ENCODE measurements around the gene FXN. TPM values are rescaled to one million over a fixed set of nuclear protein-coding genes. Genes with fewer than 3 reads are reported as not detected.

Gene FXN
- total RNA-seq, 1 donor from 2014 or later, result 11.4 TPM

GRCh38 chr9:69073103-69073502, 37.6 kb downstream of the FXN start:
- no peak for DNase-seq (ENCODE audit: low read depth)
- H3K4me3 ChIP-seq (ENCODE audit: low read depth, low read length), result no peak overlapping the region
- H3K27me3 ChIP-seq (ENCODE audit: control insufficient read depth, insufficient read depth, low read length), result no peaks in the 10 kb centered on the region
- TF ChIP-seq, protein P1, sequence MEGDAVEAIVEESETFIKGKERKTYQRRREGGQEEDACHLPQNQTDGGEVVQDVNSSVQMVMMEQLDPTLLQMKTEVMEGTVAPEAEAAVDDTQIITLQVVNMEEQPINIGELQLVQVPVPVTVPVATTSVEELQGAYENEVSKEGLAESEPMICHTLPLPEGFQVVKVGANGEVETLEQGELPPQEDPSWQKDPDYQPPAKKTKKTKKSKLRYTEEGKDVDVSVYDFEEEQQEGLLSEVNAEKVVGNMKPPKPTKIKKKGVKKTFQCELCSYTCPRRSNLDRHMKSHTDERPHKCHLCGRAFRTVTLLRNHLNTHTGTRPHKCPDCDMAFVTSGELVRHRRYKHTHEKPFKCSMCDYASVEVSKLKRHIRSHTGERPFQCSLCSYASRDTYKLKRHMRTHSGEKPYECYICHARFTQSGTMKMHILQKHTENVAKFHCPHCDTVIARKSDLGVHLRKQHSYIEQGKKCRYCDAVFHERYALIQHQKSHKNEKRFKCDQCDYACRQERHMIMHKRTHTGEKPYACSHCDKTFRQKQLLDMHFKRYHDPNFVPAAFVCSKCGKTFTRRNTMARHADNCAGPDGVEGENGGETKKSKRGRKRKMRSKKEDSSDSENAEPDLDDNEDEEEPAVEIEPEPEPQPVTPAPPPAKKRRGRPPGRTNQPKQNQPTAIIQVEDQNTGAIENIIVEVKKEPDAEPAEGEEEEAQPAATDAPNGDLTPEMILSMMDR (IDR thresholded peaks at IDR 0.05; ENCODE audit: insufficient read depth, low read length, poor library complexity, severe bottlenecking), result no peak
- H3K36me3 ChIP-seq (ENCODE audit: control insufficient read depth, insufficient read depth, low read length), result no peaks in the 10 kb centered on the region

DNA sequence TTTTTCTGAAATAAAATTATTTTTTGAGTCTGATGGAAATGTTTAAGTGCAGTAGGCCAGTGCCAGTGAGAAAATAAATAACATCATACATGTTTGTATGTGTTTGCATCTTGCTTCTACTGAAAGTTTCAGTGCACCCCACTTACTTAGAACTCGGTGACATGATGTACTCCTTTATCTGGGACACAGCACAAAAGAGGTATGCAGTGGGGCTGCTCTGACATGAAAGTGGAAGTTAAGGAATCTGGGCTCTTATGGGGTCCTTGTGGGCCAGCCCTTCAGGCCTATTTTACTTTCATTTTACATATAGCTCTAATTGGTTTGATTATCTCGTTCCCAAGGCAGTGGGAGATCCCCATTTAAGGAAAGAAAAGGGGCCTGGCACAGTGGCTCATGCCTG, 39.2 kb downstream of the FXN start:
- H3K36me3 ChIP-seq (ENCODE audit: control insufficient read depth, insufficient read depth, low read length), result no peaks in the 10 kb centered on the region
- H3K27me3 ChIP-seq (ENCODE audit: control insufficient read depth, insufficient read depth, low read length), result no peaks in the 10 kb centered on the region
- TF ChIP-seq, protein P1 (IDR thresholded peaks at IDR 0.05; ENCODE audit: insufficient read depth, low read length, poor library complexity, severe bottlenecking), result no peak
- DNase-seq (ENCODE audit: low read depth), result no peak
- H3K4me3 ChIP-seq (ENCODE audit: low read depth, low read length), result no peak overlapping the region

DNA sequence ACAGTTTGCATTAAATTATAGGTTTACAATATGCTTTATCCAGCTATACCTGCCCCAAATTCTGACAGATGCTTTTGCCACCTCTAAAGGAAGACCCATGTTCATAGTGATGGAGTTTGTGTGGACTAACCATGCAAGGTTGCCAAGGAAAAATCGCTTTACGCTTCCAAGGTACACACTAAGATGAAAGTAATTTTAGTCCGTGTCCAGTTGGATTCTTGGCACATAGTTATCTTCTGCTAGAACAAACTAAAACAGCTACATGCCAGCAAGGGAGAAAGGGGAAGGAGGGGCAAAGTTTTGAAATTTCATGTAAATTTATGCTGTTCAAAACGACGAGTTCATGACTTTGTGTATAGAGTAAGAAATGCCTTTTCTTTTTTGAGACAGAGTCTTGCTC, 41.0 kb downstream of the FXN start:
- Histone ChIP-seq H3K4me3 (ENCODE audit: low read depth, low read length) (no peak overlapping the region), H3K36me3 (ENCODE audit: control insufficient read depth, insufficient read depth, low read length) (no peaks in the 10 kb centered on the region), H3K27me3 (ENCODE audit: control insufficient read depth, insufficient read depth, low read length) (no peaks in the 10 kb centered on the region)
- no peak for DNase-seq (ENCODE audit: low read depth)
- TF ChIP-seq, protein P1 (IDR thresholded peaks at IDR 0.05; ENCODE audit: insufficient read depth, low read length, poor library complexity, severe bottlenecking), result no peak

GRCh38 chr9:69078069-69078468, 42.5 kb downstream of the FXN start:
- no peaks in the 10 kb centered on the region for H3K36me3 ChIP-seq (ENCODE audit: control insufficient read depth, insufficient read depth, low read length)
- TF ChIP-seq, protein P1 (IDR thresholded peaks at IDR 0.05; ENCODE audit: insufficient read depth, low read length, poor library complexity, severe bottlenecking), result no peak
- no peaks in the 10 kb centered on the region for H3K27me3 ChIP-seq (ENCODE audit: control insufficient read depth, insufficient read depth, low read length)
- DNase-seq (ENCODE audit: low read depth), result no peak
- no peak overlapping the region for H3K4me3 ChIP-seq (ENCODE audit: low read depth, low read length)

DNA sequence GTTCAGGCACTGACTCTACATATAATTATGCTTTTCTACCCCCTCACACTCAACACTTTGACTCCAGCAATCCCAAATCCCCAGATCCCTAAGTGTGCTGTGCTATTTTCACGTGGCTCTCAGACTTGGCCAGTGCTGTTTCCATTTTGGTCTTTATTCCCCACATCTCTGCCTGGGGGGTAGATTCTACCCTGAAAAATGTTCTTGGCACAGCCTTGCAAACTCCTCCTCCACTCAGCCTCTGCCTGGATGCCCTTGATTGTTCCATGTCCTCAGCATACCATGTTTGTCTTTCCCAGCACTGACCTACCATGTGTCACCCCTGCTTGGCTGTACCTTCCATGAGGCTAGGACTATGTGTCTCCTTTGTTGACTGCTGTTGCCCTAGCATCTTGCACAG, 43.0 kb downstream of the FXN start:
- TF ChIP-seq, protein P1 (IDR thresholded peaks at IDR 0.05; ENCODE audit: insufficient read depth, low read length, poor library complexity, severe bottlenecking), result no peak
- no peak overlapping the region for H3K4me3 ChIP-seq (ENCODE audit: low read depth, low read length)
- no peaks in the 10 kb centered on the region for H3K27me3 ChIP-seq (ENCODE audit: control insufficient read depth, insufficient read depth, low read length)
- no peaks in the 10 kb centered on the region for H3K36me3 ChIP-seq (ENCODE audit: control insufficient read depth, insufficient read depth, low read length)
- no peak for DNase-seq (ENCODE audit: low read depth)

DNA sequence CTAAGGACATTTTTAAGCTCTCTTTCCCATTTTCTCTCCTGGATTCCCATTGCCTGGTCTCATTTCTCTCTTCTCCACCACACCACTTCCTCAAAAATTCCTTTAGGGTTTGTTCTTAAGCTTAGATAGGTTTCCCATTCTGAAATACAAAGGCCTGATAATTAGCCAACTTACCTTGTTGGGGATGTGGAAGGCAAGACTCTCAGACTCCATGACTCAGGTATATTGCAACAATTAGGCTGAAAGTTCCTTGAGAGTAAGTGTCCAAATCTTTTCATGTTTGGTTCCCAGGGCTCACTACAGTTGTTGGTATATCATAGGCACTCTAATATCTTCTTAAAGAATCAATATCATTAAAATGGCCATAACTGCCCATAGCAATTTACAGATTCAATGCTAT, 43.6 kb downstream of the FXN start:
- DNase-seq (ENCODE audit: low read depth), result no peak
- no peak overlapping the region for H3K4me3 ChIP-seq (ENCODE audit: low read depth, low read length)
- no peaks in the 10 kb centered on the region for H3K27me3 ChIP-seq (ENCODE audit: control insufficient read depth, insufficient read depth, low read length)
- no peaks in the 10 kb centered on the region for H3K36me3 ChIP-seq (ENCODE audit: control insufficient read depth, insufficient read depth, low read length)
- TF ChIP-seq, protein P1 (IDR thresholded peaks at IDR 0.05; ENCODE audit: insufficient read depth, low read length, poor library complexity, severe bottlenecking), result no peak

Measured in kidney epithelial cell (primary cell).